Gastroesophageal sphincter (tissue), 3 donors: ENCODE results near the gene IBA57.

Experiments used
- CTCF ChIP-seq, 4 experiments: fragments of 200-600 bp in 2 of 4; fragments of 450-650 bp in 2 of 4; sonication (generic) in 1 of 4; IDR thresholded peaks; one replicate each; pipeline ENCODE4 v1.5.1; 2017 to 2019; ENCODE audit warnings: antibody characterized with exemption in 4 of 4, mild to moderate bottlenecking in 2 of 4, moderate library complexity in 2 of 4
- POLR2A ChIP-seq, 2 donors: fragments of 450-650 bp; IDR thresholded peaks; one replicate each; pipeline ENCODE4 v1.6.1; 2017; ENCODE audit warnings: antibody characterized with exemption in 2 of 2, mild to moderate bottlenecking in 2 of 2, moderate library complexity in 1 of 2
- POLR2AphosphoS5 ChIP-seq: sonication (generic); formaldehyde crosslinking; IDR thresholded peaks from one replicate; pipeline ENCODE4 v1.6.1; 2017; ENCODE audit warnings: antibody characterized with exemption

DNA sequence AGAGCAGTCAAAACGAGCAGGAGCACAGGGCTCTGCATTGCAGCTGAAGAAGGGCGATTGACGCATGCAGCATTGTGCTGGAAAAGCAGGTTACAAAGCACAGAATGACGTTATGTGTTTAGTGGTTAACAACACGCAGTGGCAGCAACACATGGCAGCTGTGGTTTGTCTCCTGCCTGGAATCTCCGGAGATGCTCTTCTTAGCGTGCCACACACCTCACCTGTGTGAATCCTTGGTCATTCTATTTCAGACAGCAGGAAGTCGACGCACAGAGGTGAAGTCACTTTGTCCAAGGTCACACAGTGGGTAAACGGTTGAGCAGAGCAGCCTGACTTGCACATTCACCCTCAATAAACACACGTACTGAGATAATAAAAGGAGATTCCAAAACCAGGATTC, 56.9 kb downstream of the IBA57 start:
- TF ChIP-seq CTCF (IDR thresholded peaks at IDR 0.05): no peak
- TF ChIP-seq POLR2A (IDR thresholded peaks at IDR 0.05): no peak
- TF ChIP-seq POLR2AphosphoS5: no peak
